ENCODE data around the gene MINDY4.

DNA sequence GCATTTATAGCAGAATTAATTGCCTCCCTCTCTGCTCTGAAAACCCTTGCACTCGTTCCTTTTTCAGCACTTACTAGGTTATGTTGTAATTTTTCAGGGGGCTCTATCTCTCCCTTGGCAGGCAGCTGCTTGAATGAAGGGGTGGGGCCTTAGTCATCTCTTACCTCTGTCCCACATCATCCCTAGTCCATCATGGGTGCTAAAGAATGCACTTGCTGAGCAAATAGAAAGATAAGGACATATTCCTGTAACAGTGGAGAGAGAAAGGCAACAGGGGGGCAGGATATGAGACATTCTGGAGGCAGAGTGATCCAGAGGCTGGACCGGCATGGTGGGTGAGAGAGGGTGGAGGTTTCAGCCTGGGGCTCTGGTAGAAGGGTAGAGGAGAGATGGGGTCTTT is 60.0 kb downstream of the MINDY4 start:
- no peak for TF ChIP-seq CTCF (IDR thresholded peaks at IDR 0.05)
- TF ChIP-seq POLR2A (IDR thresholded peaks at IDR 0.05): no peak
